HepG2 (cell line): ENCODE measurements around the gene RPL23. TPM values are rescaled to one million over a fixed set of nuclear protein-coding genes. Genes with fewer than 3 reads are reported as not detected.
A peak's percentile ranks its signal among the peaks of the same experiment; 100 is the strongest.

Source experiments
- BCL6 ChIP-seq: IDR thresholded peaks from 2 replicates; pipeline ENCODE4 v1.6.1; 2016; ENCODE audit warnings: missing genetic modification reagents, missing compliant biosample characterization
- GATAD1 ChIP-seq: IDR thresholded peaks from 2 replicates; pipeline ENCODE4 v1.6.1; 2016; ENCODE audit warnings: missing genetic modification reagents, missing compliant biosample characterization
- JUND ChIP-seq: sonication (generic); formaldehyde crosslinking; IDR thresholded peaks from 2 replicates; pipeline ENCODE4 v1.8.0; 2022; ENCODE audit warnings: mild to moderate bottlenecking, missing genetic modification reagents
- KAT8 ChIP-seq: IDR thresholded peaks from 2 replicates; pipeline ENCODE4 v1.6.1; 2016; ENCODE audit warnings: missing genetic modification reagents, missing compliant biosample characterization
- KDM5B ChIP-seq: sonication (generic); formaldehyde crosslinking; IDR thresholded peaks from 2 replicates; pipeline ENCODE4 v1.4.0; 2020; ENCODE audit warnings: missing genetic modification reagents, mild to moderate bottlenecking, borderline replicate concordance
- MXD1 ChIP-seq: sonication (generic); formaldehyde crosslinking; IDR thresholded peaks from 2 replicates; pipeline ENCODE4 v1.4.0; 2020; ENCODE audit warnings: mild to moderate bottlenecking, missing genetic modification reagents
- MXD3 ChIP-seq: IDR thresholded peaks from 2 replicates; pipeline ENCODE4 v1.6.1; 2016; ENCODE audit warnings: mild to moderate bottlenecking, missing biosample characterization, missing genetic modification reagents
- MYC ChIP-seq: sonication (generic); formaldehyde crosslinking; IDR thresholded peaks from 2 replicates; pipeline ENCODE4 v1.9.0; 2021; ENCODE audit warnings: missing genetic modification reagents, borderline replicate concordance
- NR0B2 ChIP-seq: sonication (generic); formaldehyde crosslinking; IDR thresholded peaks from 2 replicates; pipeline ENCODE4 v1.4.0; 2020; ENCODE audit warnings: mild to moderate bottlenecking, missing genetic modification reagents
- PATZ1 ChIP-seq: sonication (generic); formaldehyde crosslinking; IDR thresholded peaks from 2 replicates; pipeline ENCODE4 v1.4.0; 2020; ENCODE audit warnings: missing genetic modification reagents
- SAP130 ChIP-seq: IDR thresholded peaks from 2 replicates; pipeline ENCODE4 v1.6.1; 2016; ENCODE audit warnings: low read depth
- TFDP1 ChIP-seq: IDR thresholded peaks from 2 replicates; pipeline ENCODE4 v1.6.1; 2016; ENCODE audit warnings: missing compliant biosample characterization, missing genetic modification reagents, borderline replicate concordance
- TSC22D2 ChIP-seq: sonication (generic); formaldehyde crosslinking; IDR thresholded peaks from 2 replicates; pipeline ENCODE4 v1.5.1; 2020; ENCODE audit warnings: missing genetic modification reagents, mild to moderate bottlenecking, borderline replicate concordance
- ZBTB38 ChIP-seq: sonication (generic); formaldehyde crosslinking; IDR thresholded peaks from 2 replicates; pipeline ENCODE4 v1.5.1; 2020; ENCODE audit warnings: mild to moderate bottlenecking, missing genetic modification reagents
- ZNF274 ChIP-seq: sonication (generic); formaldehyde crosslinking; IDR thresholded peaks from 2 replicates; pipeline ENCODE4 v1.5.1; 2020; ENCODE audit warnings: mild to moderate bottlenecking, missing genetic modification reagents
- ZNF30 ChIP-seq: sonication (generic); formaldehyde crosslinking; IDR thresholded peaks from 2 replicates; pipeline ENCODE4 v1.5.0; 2020; ENCODE audit warnings: mild to moderate bottlenecking, missing genetic modification reagents
- ZNF331 ChIP-seq: sonication (generic); formaldehyde crosslinking; IDR thresholded peaks from 2 replicates; pipeline ENCODE4 v1.4.0; 2020; ENCODE audit warnings: missing genetic modification reagents
- ZNF34 ChIP-seq: sonication (generic); formaldehyde crosslinking; IDR thresholded peaks from 2 replicates; pipeline ENCODE4 v1.4.0; 2020; ENCODE audit warnings: mild to moderate bottlenecking, missing genetic modification reagents, borderline replicate concordance
- ZNF564 ChIP-seq: sonication (generic); formaldehyde crosslinking; IDR thresholded peaks from 2 replicates; pipeline ENCODE4 v1.8.1; 2023; ENCODE audit warnings: mild to moderate bottlenecking, missing genetic modification reagents
- ZNF770 ChIP-seq: sonication (generic); formaldehyde crosslinking; IDR thresholded peaks from 2 replicates; pipeline ENCODE4 v1.5.0; 2020; ENCODE audit warnings: mild to moderate bottlenecking, missing genetic modification reagents
- polyA plus RNA-seq, 8 experiments: library from polyadenylated mRNA; depleted of rRNA in 3 of 8; stranded (reverse) in 7 of 8; unstranded in 1 of 8; fragments of >200 nt; fragmentation: Illumina TruSeq in 4 of 8; extraction: Trizol in 4 of 8; gene quantifications; 2 replicates each; pipeline versions ENCODE4 v1.2.1 to v1.2.3, GENCODE V29; 2011 to 2016; ENCODE audit warnings: low read depth in 4 of 8, missing spikeins in 1 of 8, mixed read lengths in 1 of 8; ENCODE audit not compliant: insufficient read depth in 1 of 8
- total RNA-seq, 5 experiments: library from RNA; depleted of rRNA; stranded (reverse); fragments of >200 nt; fragmentation: Illumina TruSeq; extraction: Trizol; gene quantifications; 2 replicates each; pipeline ENCODE4 v1.2.3, GENCODE V29; 2016; ENCODE audit warnings: low read depth in 1 of 5
- TF ChIP-seq, protein P1 (sequence below): sonication (generic); formaldehyde crosslinking; conservative IDR thresholded peaks from 2 replicates; pipeline ENCODE4 v1.4.0; 2020; ENCODE audit warnings: missing genetic modification reagents

The RPL23 gene
- total and polyA plus RNA-seq, 2 of the 13 experiments (the other 11 are each of a cell fraction or from before 2014, with no cell fraction given): 2,790 to 4,860 TPM

- TF ChIP-seq, protein P1, sequence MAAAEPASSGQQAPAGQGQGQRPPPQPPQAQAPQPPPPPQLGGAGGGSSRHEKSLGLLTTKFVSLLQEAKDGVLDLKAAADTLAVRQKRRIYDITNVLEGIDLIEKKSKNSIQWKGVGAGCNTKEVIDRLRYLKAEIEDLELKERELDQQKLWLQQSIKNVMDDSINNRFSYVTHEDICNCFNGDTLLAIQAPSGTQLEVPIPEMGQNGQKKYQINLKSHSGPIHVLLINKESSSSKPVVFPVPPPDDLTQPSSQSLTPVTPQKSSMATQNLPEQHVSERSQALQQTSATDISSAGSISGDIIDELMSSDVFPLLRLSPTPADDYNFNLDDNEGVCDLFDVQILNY (CRISPR knock-in tag): peak; percentile 11; the same call in 1 of the 2 replicates
- TF ChIP-seq PATZ1 (CRISPR knock-in tag): peak; percentile 89
- TF ChIP-seq NR0B2 (CRISPR knock-in tag): peak; percentile 91
- TF ChIP-seq ZBTB38 (CRISPR knock-in tag): peak; percentile 87
- 0 out of 2 replicates have a peak, but pooled peaks have one; percentile 42 for TF ChIP-seq ZNF331 (CRISPR knock-in tag)
- peak; percentile 83 for TF ChIP-seq SAP130 (CRISPR knock-in tag)
- 0 out of 2 replicates have a peak, but pooled peaks have one; percentile 43 for TF ChIP-seq TSC22D2 (CRISPR knock-in tag)
- peak; percentile 95 for TF ChIP-seq ZNF274
- no peak for TF ChIP-seq BCL6 (CRISPR knock-in tag)
- peak; percentile 66; the same call in 1 of the 2 replicates for TF ChIP-seq MXD3 (CRISPR knock-in tag)
- TF ChIP-seq JUND (CRISPR knock-in tag): peak; percentile 57
- no peak for TF ChIP-seq ZNF30 (CRISPR knock-in tag)
- TF ChIP-seq KDM5B (CRISPR knock-in tag): peak; percentile 62
- peak; percentile 62; the same call in 1 of the 2 replicates for TF ChIP-seq GATAD1
- TF ChIP-seq MXD1 (CRISPR knock-in tag): peak; percentile 61
- peak; percentile 74 for TF ChIP-seq MYC
- TF ChIP-seq KAT8 (CRISPR knock-in tag): peak; percentile 15; the same call in 1 of the 2 replicates
- peak; percentile 56; the same call in 1 of the 2 replicates for TF ChIP-seq TFDP1 (CRISPR knock-in tag)
- TF ChIP-seq ZNF34 (CRISPR knock-in tag): 0 out of 2 replicates have a peak, but pooled peaks have one; percentile 1
- peak; percentile 6; the same call in 1 of the 2 replicates for TF ChIP-seq ZNF770 (CRISPR knock-in tag)
- peak; percentile 59; the same call in 1 of the 2 replicates for TF ChIP-seq ZNF564 (CRISPR knock-in tag)
Measured at GRCh38 chr17:38798614-38799500, 54.7 kb downstream of the RPL23 start (continued).
